OCI-LY7 (cell line): ENCODE results near the gene CHST10. TPM values are rescaled to one million over a fixed set of nuclear protein-coding genes. Genes with fewer than 3 reads are reported as not detected.

Experiments used
- small RNA-seq: library from RNA; depleted of rRNA; stranded (forward); fragments of <200 nt; gene quantifications from one replicate; pipeline ENCODE3, GENCODE V24; 2014
- total RNA-seq, 2 experiments: library from RNA; depleted of rRNA in 1 of 2; stranded (reverse); fragments of >200 nt in 1 of 2; shearing (Covaris generic) in 1 of 2; gene quantifications; 2 replicates each; pipeline ENCODE4 v1.2.3, GENCODE V29; 2014 to 2022

Gene CHST10
- total RNA-seq, 2 experiments from 2014 or later, result 15.0 to 19.1 TPM

Small RNA genes within 50 kb of the gene (small RNA-seq; reads per million reads assigned to genes)
- gene AC012493.2 (not detected), gene AC012493.3 (not detected)

Other genes starting within 250 kb of the CHST10 start
- gene LONRF2, start 95.2 kb downstream of the CHST10 start, total RNA-seq (2014; rRNA removed; shearing (Covaris generic)), result not detected in 2 replicates
- gene LONRF2, start 95.2 kb downstream of the CHST10 start, total RNA-seq (2022), result not detected in 2 replicates
- not detected in 2 replicates for gene NMS, start 52.8 kb upstream of the CHST10 start, total RNA-seq (2014; rRNA removed; shearing (Covaris generic))
- gene NMS, start 52.8 kb upstream of the CHST10 start, total RNA-seq (2022), result not detected in 2 replicates
- 10.6 and 12.3 TPM in 2 replicates for gene PDCL3, start 145.3 kb upstream of the CHST10 start, total RNA-seq (2014; rRNA removed; shearing (Covaris generic))
- 19.2 and 21.7 TPM in 2 replicates for gene PDCL3, start 145.3 kb upstream of the CHST10 start, total RNA-seq (2022)